GM12892 (cell line): ENCODE data around the gene CCDC182.

ENCODE experiments used
- DNase-seq: peaks from one replicate; pipeline ENCODE4 v3.0.0; 2011; ENCODE audit not compliant: insufficient read length
- FAIRE-seq: peaks from 2 replicates; lab custom pipeline; 2011; peaks lifted over from hg19 to GRCh38; lab: Jason Lieb, UNC
- POLR2A ChIP-seq: IDR thresholded peaks from 2 replicates; pipeline ENCODE4 v1.6.1; 2011; ENCODE audit warnings: low read depth, low read length, control low read depth
- POLR2AphosphoS5 ChIP-seq: IDR thresholded peaks from 2 replicates; pipeline ENCODE4 v1.6.1; 2011; ENCODE audit warnings: low read depth, low read length, control low read depth
- TAF1 ChIP-seq: IDR thresholded peaks from 2 replicates; pipeline ENCODE4 v1.6.1; 2011; ENCODE audit warnings: low read depth, mild to moderate bottlenecking, control low read depth, low read length, borderline replicate concordance

The CCDC182 gene

DNA sequence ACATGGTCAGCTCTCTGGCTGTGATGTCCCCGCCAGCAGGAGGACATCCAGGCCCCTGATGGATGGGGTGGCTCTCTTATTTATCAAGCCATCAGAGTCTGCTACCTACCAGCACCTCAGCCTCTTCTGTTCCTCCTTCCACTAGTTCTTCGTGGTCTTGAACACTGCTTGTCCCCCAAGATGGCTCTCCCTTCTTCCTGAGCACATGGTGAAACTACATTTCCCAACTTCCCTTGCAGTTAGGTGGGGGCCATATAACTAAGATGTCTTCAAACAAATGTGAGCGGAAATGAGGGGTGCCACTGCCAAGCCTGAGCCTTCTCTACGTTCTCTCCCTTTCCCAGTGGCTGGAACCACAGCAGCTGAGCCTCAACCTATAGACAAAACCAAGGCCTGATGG lies 29.8 kb upstream of the CCDC182 start:
- DNase-seq (no peak), FAIRE-seq (no peak)
- TF ChIP-seq POLR2A (no peak), TAF1 (no peak), POLR2AphosphoS5 (no peak)

DNA sequence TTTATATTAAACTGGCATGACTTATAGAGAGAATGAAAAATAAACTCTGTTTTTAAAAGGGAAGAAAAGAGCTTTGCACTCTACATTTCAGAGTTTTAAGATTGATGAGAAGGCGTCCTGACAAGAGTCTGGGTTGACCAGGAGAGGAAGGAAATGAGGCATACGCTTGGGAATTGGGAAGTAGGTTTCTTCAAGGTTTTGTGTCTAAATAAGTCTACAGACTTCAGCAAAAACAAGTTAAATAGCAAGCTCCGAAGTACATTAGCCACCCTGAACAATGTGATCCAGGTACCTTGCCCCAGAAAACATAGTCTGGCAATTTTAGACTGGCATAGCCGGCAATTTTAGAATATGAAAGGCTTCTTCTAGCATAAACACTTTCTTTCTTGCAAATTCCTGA lies 28.5 kb upstream of the CCDC182 start:
- DNase-seq (no peak), FAIRE-seq (no peak)
- TF ChIP-seq POLR2AphosphoS5 (no peak), TAF1 (no peak), POLR2A (no peak)

DNA sequence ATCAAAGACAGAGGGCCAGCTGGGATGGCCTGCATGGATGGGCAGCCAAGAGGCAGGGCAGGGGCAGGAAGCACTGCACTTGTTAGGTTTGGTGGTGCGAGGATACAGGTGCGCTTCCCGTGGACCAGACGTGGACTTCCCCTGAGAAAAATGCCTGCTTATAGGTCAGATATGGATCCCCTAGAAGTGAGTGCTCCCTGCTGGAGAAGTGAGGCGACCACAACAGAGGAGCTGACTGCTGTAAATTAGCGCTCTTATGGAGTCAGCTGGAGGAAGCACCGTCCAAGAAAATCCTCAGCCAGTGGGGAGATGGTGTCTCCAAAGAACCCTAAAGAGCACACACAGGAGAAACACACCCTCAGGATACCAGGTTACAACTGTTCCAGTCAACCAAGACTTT lies 27.7 kb upstream of the CCDC182 start:
- TF ChIP-seq POLR2AphosphoS5 (no peak), TAF1 (no peak), POLR2A (no peak)
- DNase-seq (no peak), FAIRE-seq (no peak)

DNA sequence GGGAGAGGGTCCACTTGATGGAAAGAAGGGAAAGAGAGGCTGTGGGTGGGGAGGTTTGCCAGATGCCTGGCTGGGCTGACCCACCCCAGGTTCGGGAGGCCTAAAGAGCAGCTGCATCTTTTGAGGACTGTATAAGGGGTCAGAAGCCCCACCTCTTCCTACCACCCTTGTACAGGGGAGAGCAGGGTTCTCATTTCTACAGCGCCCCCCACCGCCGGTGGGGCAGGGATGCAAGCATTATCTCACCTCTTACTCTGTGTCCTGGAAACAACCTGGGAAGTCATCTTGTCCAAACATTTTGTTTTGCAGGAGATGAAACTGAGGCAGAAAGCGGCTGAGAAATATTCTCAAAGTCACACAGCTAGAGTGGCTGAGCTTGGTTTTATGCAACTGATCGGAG lies 22.5 kb upstream of the CCDC182 start:
- FAIRE-seq (no peak), DNase-seq (no peak)
- TF ChIP-seq POLR2AphosphoS5 (no peak), POLR2A (no peak), TAF1 (no peak)

DNA sequence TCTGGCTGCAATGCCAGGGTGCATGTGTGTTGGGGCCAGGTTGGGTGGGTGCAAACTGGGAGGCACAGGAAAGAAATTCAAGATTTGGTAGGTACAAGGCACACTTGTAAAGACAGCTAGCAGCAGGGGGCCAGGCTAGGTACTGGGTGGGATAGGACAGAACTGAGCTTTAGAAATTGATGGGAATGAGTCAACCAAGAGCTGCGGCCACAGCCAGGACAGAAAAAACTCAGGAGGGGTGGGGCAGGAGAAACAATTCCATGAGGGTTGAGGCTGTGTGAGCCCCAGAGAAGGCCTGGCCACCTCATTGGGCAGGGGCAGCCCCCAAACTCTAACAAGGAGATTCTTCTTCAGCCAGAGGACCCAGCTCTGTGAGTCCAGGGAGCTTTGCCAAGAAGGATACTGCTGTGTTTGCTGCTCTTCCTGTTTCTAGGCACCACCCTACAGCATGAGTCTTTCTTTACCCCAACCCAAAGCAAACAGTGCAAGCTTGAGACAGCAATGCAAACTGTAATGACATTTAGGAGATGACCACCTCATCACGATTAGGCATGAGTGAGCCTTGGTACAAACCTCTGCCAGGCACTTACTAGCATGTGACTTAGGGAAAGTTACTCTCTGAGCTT lies 21.3 kb upstream of the CCDC182 start:
- TF ChIP-seq POLR2AphosphoS5 (no peak), TAF1 (no peak), POLR2A (no peak)
- DNase-seq (no peak), FAIRE-seq (no peak)

DNA sequence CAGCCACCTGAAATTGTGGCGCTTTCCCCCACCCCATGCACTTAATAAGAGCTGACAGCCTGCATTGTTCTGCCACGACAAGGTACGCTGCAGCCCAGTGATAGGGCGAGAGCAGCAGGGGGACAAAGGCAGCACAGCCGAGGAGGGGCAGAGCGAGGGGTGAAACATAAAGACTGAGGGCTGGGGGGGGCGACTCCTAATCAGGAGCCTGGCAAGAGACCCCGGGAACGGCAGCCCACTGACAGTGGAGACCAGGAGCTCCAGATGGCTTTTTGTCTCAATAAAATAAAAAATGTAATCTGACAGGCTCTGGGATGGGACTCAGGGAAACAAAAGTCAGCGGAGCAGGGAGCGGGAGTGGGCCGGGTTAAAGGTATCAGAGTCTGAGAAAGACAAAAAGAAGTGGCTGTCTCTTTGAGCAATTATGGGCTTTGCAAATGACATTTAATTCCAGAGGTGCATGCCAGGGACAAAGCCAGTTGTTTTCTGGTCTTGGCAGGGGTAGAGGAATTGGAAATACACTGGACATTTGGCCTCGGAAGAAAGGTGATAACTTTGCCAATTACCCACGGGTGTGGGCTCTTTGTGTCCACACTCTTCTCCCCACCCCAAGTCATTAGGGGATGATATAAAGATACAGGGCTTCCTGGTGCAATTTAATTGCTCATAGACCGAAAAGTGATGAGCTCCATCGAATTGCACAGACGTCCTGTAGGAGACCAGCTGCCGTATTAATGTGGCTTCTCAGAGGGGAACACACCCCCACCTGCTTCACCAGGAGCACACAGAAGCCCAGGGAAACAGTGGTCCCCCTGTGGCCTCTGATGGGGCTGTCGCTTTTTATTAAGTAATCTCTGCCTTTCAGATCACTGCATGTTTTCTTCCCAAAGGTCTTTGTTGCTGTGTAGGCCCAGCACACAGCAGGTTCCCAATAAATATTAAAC lies 17.6 kb upstream of the CCDC182 start:
- TF ChIP-seq POLR2AphosphoS5 (no peak), POLR2A (no peak), TAF1 (no peak)
- no peak for FAIRE-seq

DNA sequence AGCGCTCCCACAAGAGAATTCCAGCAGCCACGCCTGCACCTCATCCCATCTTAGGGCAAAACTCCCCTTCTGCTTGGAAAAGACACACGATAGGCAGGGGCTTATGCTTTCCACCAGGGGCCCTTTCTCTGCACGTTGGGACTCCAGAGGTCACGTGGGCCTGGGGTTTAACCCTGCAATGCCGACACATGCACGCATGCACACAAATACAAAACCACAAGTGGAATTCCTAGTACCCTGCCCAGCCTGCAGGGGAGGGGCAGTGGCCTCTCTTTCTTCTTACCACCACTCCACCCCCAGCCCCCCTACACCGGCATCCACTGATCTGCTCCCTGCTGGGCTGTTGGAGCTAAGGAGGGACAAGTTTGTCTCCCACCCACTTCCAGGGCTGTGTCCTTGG lies 16.8 kb upstream of the CCDC182 start:
- no peak for FAIRE-seq
- DNase-seq = no peak
- no peak for TF ChIP-seq TAF1
- TF ChIP-seq POLR2A = no peak
- no peak for TF ChIP-seq POLR2AphosphoS5

More for the DNA sequence above, 17.6 kb upstream of the CCDC182 start:
- no peak for DNase-seq

DNA sequence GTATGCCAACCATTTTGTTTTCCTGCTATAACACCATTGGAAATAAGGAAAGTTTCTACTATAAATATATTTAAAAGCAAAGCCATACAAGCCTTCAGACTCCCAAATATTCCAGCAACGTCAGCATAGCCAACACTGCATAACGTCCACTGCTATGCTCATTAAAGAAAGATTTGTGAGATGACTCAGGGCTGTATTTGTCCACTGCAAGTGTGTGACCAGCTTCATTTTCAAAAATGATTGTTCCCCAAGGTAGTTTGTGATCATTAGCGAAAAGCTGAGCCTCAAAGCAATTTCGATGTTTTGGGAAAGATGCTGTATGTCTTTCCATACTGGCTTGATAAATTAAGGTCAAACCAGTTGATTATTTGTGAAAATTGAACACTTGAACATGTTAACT lies 14.9 kb upstream of the CCDC182 start:
- TF ChIP-seq TAF1 = no peak
- no peak for TF ChIP-seq POLR2AphosphoS5
- TF ChIP-seq POLR2A = no peak
- DNase-seq = no peak
- no peak for FAIRE-seq

DNA sequence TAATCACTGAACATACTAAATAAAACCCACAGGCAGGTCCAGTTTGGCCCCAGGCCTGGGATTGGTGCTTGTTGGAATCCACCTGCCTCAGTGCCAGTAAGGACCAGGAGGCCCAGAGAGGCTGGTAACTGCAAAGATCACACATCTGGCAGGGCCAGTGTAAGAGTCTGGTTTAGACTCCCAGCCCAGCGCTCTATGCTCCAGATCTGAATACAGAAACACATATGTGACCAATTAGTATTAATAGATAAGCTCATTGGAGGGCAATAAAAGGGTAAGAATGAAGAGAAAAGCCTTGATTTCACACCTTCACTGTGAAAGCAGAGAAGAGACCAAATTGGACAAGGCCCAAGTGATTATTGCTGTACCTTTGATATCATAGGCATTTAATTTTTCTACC lies 13.6 kb upstream of the CCDC182 start:
- FAIRE-seq (no peak), DNase-seq (no peak)
- TF ChIP-seq POLR2A = no peak
- TF ChIP-seq POLR2AphosphoS5 = no peak
- no peak for TF ChIP-seq TAF1

DNA sequence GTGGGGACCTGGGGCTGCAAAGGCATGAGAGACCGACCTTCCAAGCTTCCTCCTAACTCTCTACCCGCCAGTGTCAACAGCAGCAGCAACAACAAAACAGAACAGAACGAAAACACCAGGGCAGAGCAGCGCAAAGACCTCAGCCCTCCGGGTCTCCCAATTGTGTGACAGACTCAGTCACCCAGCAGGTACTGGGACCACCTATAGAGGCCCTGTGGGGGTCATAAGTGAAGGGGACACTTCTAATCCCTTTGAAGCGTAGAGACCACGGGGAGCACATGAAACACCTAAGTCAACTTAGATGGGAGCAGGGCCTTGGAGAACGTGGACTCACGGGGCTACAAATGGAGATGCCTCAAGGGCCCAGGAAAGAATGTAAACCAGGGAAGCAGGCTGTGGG lies 12.6 kb upstream of the CCDC182 start:
- no peak for FAIRE-seq
- DNase-seq = no peak
- TF ChIP-seq TAF1 (no peak), POLR2A (no peak), POLR2AphosphoS5 (no peak)

DNA sequence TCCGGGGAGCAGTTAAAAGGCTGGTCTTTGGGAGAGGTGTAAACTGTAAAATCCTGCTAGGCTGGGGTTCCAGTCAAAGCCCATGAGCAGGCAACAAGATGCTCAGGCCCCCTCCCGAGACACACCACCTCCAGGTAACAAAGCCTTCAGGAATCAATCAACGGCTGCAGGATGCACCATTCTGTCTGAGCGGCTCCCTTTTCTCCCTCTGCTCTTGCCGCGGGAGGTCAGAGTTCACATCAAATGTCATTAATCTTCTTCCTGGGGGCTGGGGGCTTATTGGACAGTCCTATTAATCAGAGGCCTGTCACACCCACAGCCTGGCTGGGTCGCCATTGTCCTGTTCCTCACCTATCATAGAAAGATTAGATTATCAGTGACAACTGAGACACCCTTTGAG lies 11.9 kb upstream of the CCDC182 start:
- TF ChIP-seq TAF1 (no peak), POLR2A (no peak)
- DNase-seq = no peak
- FAIRE-seq = no peak

DNA sequence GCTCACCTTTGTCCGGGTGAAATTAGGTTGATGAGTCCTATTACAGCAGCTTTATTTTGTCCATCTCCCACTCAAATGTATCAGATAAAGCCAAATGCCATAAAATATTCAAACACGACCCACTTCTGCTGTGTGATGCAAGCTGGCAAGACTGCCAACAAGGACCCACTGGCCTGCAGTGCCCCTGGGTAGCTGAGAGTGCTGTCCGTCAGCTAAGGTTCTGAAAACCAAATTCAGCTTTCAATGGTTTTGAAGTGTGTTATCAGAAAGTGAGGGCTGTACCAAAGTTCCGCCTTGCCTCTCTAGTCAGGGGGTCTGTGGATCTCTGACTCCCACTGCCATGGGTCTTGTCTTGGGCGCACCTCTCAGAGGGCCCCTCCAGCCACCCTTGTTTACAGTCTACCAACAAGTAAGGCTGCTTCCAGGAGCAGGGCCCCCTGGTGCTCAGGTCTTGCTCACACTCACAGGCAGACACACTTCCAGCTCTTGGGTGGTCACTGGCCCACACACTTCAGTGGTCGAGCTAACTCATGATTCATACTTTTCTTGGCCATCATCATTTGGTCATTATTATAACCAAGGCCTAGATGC lies 10.5 kb upstream of the CCDC182 start:
- DNase-seq (no peak), FAIRE-seq (no peak)

More for the DNA sequence above, 10.5 kb upstream of the CCDC182 start:
- TF ChIP-seq TAF1 = no peak
- no peak for TF ChIP-seq POLR2AphosphoS5
- TF ChIP-seq POLR2A = no peak
